Activated effector memory CD4-positive, alpha-beta T cell treated with anti-CD3 and anti-CD28 coated beads, Interleukin-2, amount 50 U/mL, for 16 hours (primary cell): ENCODE results near the gene DDR2.
"Not testable (repeated sequence)": the region's sequence is repeated elsewhere in the genome, so short reads cannot be mapped to it uniquely, and the experiment has no call there.

ENCODE experiments used
- DNase-seq: peaks from one replicate; pipeline ENCODE4 v3.0.0-alpha.2; 2020

The DDR2 gene

DNA sequence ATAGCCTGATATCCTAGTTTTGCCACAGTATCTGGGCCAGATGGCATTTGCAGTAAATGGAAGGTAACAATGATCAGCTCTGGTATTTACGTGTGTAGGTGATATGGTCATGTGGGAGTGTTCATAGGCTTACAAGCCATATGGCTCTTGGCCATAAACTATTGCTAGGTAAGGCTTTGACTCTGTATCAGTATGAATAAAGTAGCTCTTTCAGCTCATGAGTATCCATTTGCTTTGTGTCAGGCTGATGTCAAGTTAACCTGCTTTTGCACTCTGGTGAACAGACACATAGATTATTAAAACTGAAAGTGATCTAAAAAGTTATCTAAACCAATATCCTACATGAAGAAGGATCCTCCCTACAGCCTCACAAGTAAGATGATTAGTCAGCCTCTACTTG lies 69.0 kb downstream of the DDR2 start:
- no peak for DNase-seq

DNA sequence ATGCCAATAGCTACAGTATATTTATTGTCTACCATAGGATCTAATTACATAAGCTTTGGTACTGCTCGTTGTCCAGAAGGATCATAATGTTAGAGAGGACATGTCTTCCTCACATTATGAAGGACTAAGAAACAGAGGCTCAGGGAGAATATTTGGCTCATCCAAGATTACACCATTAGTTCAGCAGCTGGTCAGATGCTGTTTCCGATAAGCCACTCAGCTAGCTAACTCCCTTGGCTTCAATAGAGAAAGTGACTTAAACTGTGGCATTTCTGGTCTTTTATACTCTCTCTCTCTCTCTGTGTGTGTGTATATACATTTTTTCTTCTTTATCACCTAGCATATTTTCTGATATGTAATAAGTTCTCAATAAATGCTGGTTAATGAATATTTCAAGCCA lies 70.4 kb downstream of the DDR2 start:
- DNase-seq = no peak

DNA sequence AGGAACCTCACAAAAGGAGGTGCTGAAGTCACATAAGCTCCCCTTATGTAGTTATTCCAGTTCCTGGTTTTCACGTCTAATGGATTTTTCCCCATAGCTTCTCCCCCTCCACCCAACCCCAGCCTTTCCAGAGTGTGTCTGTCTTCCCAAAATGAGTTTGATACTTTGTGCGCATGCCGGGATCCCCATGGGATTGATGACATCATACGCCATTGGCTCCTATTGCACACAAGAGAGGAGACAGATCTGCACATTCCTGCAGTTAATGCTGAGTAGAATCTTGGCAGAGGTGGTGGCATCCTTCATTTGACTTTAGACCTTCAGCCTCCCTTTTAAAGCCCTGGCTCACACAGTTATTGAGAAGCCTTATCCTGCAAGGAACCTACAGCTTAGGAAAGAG lies 71.4 kb downstream of the DDR2 start:
- DNase-seq = no peak

DNA sequence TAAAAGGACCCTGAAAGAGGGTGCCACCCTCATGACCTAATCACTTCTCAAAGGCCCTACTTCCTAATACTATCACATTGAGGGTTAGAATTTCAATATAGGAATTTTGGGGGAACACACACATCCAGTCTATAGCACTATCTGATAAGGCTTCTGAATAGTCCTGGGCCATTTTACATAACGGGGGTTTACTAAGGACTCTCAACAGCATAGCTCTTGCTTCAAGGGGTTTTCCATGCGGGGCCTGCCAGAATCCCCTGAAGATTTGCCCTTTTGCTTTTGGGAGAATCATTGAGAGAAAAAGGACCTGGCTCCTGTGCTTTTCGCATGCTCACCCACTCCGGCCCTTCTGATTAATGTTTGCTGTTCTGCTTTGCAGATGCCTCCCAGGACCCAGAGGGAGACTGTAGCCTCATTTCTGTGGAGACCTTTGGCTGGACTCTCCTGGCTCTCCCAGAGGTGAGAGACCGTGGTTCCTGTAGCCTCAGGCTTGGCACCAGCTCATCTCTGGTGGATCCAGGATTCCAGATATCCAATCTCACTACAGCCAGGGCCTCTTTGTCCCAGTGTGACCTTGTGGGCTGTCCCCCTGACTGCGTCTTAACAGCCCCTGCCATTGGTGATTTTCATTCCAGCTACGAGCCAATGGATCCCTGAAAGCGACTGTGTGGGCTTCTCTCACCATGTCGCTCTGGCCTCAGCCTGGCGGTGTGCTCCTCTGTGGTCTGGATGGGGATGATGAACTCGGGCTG lies 72.6 kb downstream of the DDR2 start:
- DNase-seq = no peak

DNA sequence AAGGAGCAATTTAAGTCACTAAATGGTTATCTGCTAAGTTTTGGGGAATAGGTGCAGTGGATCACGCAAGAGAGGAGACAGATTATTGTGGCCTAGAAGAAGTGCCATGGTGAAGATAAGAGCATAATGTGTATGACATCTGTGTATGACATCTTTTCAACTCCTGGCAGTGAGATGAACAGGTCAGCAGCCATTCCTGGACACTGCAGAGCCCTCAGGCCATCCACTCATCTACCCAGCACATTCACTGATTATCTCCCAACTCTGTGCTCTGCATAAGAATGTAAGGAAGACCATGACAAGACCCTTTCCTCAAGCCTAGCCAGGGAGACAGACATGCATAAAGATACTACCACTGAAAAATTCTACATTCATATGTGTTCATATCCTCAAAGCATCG lies 73.7 kb downstream of the DDR2 start:
- no peak for DNase-seq

DNA sequence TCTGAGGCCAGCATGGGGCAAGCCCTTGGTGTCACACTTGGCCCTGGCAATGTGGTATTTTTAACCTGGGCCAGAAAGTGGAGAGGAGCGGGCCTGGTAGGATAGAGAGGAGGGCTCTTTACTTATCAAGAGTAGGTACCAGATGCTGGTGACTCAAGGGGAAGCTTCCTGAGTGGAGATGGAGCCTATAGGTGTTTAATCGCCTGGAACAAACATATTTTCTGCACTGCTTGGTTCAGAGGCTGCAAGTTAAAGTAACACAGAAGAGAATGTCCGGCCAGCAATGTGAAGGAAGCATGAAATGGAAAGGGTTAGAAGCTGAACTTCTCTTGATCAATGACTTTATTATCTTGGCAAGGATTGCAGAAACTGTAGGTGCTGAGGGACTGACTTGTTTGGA lies 74.3 kb downstream of the DDR2 start:
- DNase-seq = no peak

DNA sequence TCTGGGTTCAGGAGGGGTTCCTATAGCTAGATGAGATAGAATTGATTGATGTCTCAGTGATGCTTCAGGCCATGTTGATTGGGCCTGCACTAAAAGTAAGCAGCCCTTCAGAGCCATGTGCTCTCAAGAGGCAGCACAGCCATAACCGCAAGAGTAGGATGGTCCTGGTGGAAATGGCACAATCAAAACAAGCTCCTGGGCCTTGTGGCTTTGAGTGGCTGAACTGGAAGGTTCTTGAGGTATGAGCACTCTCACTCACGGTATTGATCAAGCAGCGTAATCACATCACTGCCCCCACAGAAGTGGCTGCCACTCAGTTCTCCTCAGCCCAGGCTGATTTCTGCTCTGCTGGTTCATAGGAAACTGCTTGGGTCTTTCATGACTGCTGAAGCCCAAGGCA lies 76.0 kb downstream of the DDR2 start:
- DNase-seq = no peak

DNA sequence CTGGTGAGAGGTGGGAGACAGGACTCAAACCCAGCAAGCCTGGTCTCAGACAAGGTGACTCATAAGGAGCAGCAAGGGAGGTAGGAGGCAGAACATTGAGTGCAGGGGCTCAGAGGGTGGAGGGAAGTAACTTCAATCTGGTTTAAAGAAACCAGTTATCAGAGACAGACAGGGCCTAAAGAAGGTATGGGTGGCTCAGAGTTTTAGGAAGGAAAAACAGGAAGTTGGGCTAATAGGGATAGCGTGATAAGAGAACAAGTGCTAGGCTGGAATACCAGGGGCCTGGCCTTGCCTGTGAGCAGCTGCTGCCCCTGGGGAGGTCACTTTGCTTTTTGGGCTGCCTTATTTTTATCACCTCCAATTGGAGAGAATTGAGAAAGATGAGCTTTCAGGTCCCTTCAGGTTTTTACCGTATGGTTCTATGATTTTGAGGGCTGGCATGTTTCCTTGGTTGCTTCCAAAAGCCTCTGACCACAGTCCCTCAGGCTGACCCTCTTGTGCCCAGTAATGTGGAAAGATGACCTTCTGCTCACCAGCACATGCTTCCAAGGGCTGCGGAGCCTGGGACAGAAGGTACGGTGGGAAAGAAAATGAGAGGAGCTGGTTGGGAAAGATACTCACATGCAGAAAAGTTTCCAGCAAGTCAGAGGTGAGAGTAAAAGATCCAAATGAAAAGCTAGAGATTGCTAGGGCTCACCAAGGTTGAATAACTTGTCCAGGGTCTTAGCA lies 77.0 kb downstream of the DDR2 start:
- no peak for DNase-seq

DNA sequence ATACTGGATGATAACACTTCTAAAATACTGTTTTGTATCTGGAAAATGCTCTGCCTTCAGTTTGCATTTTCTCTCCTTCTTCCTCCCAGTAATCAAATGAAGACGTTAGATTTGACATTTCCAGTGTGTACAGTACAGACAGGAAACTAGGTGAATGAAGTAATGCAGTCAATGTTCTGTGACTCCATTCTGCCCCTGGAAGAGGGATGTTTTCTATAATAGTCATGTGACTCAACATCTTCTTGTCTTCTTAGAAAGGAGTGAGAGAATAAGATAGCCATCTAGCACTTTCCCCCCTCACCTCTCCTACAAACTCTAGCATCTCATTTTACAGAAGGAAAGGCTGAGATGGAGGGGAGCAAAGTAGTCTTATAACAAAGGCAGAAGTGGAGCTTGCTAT lies 77.6 kb downstream of the DDR2 start:
- DNase-seq = no peak

DNA sequence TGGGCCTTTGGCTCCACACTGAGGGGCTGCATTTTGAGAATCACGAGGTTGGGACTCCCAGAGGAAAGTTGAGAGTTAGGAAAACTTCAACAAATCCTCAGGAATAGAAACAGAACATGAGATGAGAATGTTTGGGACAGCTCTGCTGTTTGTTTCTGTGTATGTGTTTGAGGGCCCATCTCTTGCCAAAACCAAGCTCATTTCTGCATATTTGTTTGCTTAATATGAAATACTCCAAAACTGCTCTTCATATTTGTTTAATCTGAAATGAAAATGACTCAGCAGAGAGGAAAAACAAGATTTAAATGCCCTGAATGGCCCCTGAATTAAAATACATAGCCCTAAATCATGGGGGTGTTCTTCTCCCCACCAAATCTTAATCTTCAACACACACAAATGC lies 78.1 kb downstream of the DDR2 start:
- DNase-seq = no peak

DNA sequence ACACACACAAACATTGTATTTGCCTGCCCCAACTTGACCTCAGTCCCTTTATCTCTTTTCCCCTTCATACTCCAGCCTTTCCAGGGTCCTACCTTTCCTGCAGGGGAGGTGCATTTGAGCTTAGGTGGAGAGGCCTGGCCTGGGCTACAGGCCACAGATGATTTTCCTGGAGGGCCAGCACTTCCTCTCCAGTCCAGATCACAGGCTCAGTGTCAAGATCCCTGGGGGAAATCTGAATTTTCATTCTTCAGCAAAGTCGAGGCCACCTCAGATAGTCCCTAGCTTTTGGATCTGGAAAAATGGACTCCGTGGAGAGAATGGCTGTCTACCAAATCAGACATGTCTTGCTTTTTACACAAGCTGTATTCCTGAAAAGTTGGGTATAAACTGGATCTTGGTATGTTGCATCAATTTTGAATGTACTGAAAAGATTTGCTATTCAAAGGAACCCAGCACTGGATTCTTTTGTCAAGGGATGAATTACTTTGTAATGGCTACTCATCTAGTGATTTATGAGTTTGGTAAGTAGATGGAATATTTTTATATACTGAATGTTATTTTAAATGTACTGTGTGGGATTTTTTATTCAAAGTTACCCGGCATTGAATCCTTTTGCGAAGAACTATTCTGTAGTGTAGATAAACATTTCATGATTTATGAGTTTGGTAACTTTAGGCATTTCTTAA lies 78.7 kb downstream of the DDR2 start:
- no peak for DNase-seq

DNA sequence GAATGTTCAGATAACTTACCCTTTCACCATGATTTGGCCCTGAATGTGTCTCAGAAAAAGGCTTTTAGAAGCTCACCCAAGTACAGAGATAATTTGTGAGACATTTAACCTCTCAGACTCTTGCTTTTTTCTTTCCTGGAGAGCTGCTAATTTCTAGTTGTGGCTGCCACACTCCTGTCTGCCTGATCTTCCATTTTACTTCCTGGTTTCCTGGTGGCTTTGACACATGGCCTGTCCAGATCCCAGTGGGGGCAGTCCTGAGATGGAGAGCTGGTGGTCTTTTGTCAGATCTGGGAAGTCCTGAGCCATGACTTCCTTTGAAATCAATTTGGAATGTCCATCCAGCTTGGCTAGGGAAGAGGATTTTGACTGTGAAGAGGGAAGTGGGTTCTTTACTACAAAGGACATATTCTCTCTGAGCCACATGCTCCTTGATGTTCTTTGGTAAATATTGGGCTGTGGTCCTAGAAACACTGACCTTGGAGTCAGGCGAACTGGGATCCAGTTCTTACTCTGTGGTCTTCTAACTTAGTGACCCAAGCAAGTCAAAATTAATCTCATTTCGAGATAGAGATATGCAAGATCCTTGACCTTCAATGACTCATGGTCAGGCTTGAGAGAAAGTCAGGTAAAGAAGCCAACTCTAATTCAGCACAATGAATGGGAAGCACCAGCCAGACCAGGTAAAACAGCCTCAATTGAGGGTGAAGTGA lies 80.2 kb downstream of the DDR2 start:
- no peak for DNase-seq

DNA sequence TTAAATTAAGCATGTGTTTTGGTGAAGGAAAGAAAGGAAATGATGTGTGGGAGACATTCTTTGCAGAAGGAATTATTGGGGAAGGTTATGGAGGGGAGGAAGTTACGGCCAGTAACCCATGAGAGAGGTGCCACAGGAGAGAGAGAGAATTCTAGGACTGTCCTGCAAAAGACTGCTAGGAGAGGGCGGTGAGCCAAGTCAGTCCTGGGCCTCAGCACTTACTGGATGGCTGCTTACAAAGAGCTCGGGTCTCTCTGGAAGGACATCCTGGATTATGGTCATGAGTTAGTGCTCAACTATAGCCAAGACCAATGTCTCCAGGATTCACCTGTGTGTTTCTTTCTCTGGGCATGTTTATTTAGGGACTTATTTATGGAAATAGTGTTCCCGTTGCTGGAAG lies 83.9 kb downstream of the DDR2 start:
- no peak for DNase-seq

DNA sequence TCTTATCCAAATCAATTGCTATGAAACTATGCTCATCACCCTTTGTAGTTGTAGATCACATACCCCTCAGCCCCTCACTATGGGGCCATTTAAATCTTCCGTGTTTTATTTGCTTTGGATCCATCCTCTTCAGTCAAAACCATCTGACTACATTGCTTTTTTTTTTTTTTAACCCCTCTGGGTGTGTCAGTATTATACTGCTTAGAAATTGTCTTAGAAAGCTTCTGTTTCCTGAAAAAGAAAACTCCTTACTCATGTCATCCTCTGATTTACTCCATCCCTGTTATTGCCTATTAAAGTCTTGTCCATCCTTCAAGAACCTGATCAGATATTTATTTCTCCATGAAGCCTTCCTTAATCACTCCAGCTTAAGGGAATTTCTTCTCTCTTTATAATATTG lies 84.3 kb downstream of the DDR2 start:
- DNase-seq = no peak

DNA sequence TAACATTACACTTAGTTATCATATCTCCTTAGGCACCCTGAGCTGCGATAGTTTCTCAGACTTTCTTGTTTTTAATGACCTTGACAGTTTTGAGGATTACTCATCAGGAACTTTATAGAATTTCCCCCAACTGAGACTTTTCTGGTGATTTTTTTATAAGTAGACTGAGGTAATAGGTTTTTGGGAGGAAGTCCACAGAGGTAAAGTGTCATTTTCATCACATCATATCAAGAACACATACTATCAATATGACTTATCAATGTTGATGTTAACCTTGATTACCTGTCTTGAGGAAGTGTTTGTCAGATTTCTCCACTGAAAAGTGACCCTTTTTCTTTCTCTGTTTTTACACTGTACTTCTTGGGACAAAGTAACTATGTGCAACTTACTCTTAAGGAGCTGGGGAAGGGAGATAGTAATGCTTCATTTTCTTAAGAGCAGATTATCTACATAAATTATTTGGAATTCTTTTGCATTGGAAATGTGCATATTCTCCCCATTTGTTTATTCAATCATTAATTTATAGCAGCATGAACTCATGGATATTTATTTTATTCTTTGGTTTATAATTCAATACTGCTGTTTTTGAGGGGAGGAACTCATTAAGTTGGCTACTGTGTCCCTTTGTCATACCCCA lies 85.4 kb downstream of the DDR2 start:
- DNase-seq = no peak

DNA sequence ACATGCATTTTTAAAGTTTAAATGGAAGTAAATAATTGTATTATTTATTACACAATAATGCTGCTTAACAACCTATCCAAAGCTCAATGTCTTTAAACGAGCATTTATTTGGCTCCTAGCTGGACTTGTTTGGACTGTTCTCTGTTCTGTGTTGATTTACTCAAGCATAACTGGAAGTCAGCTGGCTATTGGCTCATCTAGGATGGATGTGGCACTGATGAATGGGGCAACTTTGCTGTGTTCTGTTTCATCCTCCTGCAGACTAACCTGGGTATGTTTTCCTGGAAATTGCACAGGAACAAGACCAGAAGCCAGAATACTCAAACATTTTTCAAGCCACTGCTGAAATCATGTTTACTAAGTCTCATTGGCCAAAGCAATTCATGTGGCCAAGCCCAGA lies 87.4 kb downstream of the DDR2 start:
- DNase-seq = no peak

DNA sequence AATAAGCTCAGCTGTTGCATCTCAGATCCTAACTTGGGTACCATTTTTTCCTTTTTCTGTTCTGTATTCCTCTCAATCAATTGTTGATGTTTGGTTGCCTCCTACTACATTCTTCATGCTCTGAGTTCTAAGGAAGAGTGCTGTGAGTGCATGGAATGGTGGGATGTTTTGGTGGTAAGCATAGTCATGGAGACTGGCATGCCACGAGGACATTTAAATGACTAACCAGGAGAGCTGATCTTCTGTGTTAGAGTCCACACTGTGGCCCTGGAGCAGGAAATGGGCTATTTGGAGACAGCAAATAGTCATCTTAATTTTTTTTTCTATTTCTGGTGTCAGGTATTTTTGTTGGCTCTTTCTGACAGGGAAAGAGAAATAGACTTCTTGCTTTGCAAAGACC lies 88.7 kb downstream of the DDR2 start:
- DNase-seq = no peak

DNA sequence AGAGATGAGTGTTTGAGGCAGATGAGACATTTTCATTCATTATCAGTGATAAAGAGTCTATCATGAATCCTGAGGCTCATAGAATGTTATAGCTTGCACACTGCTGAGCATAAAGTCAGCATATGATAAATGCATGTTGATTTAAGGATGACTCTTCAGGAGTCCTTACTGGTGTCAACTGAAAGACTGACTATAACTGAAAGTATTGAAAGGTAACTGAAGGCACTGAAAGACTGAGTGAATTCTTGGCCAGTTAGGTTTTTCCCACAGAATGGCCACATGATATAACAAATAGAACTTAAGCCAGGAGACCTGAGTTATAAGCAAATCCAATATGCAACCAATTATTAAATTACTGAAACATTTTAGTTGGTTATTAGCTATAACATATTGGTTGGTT lies 89.2 kb downstream of the DDR2 start:
- DNase-seq = no peak

DNA sequence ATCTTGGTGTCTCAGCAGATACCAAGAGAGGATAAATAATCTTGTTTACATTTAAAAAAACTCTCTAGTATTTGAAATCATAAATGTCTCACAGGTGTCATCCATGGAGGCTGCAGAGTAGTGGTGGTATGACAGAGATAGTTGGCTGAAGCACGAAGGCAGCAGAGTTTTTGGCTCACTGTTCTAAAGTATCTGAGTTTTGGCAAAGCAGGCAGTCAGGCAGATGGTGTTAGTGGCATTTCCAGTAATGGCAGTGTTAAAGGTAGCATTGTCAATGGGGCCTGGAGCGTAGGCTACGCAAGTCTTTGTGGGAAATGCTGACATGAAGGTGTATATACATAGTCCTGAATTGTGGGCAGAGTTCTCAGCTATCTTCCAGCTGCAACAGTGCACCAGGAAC lies 89.8 kb downstream of the DDR2 start:
- no peak for DNase-seq

DNA sequence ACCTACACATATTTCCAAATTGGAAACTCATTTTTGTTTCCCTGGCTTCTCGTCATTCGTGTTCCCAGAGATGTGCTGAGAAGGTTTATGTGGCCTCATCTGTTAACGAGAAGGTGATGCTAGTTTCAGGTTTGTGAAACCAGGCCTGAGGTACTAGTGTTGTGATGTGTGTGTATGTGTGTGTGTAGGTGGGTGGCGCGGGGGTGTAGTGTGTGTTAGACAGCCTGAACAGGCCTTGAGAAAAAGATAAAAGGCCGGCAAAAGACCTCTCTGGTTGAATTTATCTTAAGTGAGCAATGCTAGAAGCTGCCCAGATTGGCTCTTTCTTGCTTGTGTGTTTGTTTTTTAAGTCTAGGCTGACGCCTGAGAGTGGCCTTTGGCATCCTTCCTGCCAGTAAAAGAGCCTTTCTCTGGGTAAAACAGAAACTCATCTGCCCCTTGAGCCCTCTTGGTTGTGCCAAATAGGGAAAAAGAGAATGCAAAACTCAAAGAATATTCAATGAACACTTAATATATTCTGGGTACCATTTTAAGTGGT lies 92.4 kb downstream of the DDR2 start:
- DNase-seq = no peak

DNA sequence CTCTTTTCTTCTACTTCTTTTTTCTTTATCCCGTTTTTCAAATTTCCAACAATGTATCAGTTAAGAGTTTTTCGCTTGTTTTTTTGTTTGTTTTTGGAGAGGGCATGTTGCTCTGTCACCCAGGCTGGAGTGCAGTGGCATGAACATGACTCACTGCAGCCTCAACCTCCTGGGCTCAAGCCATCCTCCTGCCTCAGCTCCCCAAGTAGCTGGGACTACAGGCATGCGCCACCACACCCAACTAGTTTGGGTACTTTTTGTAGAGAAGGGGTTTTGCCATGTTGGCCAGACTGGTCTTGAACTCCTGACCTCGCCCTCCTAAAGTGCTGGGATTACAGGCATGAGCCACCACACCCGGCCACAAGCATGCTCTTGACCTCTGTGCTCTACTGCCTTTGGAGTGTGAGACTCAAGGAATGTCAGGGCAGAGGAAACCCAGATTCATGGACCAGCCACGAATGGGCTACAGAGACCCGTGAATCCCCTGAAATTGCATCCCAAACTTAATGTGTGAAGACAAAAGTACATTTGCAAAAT lies 93.1 kb downstream of the DDR2 start:
- no peak for DNase-seq

DNA sequence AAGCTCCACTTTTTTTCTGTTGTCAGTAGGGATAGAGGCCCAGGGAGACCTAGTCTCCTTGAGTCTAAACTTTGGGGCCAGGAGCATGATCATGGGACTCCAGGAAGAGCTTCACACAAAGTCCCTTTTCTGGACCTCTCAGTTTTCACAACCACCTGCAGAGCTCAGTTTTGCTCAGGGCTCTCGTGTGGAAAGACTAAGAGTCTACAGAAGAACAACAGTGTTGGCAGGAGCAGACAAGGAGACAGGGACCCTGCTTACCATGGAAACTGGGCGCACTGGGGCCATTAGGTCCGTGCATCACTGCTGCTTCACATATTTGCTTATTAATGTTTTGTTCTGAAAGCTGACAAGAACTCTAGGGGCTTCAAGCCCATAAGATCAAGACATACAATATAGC lies 94.3 kb downstream of the DDR2 start:
- DNase-seq = no peak

DNA sequence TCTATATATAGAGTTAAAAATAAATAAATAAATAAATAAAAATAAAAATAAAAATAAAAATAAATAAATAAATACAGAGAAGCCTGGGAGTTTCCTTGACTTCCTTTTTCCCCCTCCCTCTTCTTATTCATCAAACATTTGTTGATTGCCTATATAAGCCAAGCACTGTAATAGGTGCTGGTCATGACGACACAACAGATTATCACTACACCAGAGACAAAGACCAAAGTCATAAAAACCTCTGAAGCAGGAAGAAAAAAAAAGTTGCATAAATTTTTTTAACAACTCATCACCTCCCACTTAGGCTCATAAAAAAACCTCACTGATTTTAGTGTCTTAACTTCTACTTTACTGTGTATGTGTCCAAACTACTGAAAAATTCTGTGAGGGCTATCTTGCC lies 95.2 kb downstream of the DDR2 start:
- not testable (repeated sequence) for DNase-seq
